ENCODE data around the gene PSPH. TPM values are rescaled to one million over a fixed set of nuclear protein-coding genes. Genes with fewer than 3 reads are reported as not detected.
"Not testable (repeated sequence)": the region's sequence is repeated elsewhere in the genome, so short reads cannot be mapped to it uniquely, and the experiment has no call there.

The PSPH gene
- total RNA-seq, 1 experiment from 2014 or later = 49.3 TPM

DNA sequence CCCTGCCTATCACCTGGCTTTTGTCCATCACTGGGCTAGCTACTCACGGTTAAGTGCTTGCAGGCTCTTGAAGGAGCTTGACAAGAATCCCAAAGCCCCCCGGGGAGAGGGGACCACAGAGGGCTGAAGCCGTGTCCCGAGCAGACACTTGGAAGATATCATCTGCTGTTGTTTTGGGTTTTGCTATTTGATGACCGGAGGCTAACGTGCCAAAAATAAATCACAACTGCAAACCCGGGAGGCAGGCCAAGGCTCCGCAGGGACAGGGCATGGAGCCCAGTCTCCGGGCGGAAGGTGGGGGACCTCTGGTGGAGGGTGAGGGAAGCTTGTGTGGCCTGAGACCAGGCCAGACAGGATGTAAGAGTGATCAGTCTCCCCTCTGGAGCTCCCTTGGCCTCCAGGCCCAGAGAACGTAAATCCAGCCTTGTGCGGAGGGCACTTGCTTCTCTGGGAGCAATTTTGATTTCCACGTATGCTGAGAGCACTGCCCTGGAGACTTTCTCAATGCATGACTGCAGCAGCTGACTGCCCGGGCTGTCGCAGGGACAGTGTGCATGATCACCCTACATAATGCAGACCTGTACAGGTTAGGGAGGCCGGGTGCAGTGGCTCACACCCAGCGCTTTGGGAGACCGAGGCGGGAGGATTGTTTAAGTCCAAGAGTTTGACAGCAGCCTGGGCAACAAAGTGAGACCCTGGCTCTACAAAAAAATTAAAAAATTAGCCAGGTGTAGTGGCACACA is 41.7 kb upstream of the PSPH start, which contains the start of gene PHKG1:
Gene PHKG1 (minus strand): TSS at position 164 of the 743 bp plus-strand sequence. CDS start 4,011 bp downstream, outside the sequence.
- Mint-ChIP-seq H3K4me1 (no peaks in the 10 kb centered on the region), H3K4me3 (no peak within 1 kb of the TSS), H3K27me3 (ENCODE audit: low read depth) (peaks cover 3% of the 10 kb centered on the region; the same call in 1 of the 2 replicates), H3K9me3 (peaks cover 4% of the 10 kb centered on the region), H3K27ac (no peak within 1 kb of the TSS), H3K36me3 (peaks cover 10% of the 10 kb centered on the region)
- DNase-seq (ENCODE audit: low spot score) (peak; percentile 36), ATAC-seq (peak; percentile 97)
- ChIA-PET POLR2A (interaction anchor here (1.0 to 1.9 kb wide), 2 partner anchors 10 to 42 kb away, joined by 4 read pairs; partner anchors contain the start of genes CCT6A and PSPH), CTCF (interaction anchor here (0.7 to 1.3 kb wide), 6 partner anchors 10 to 87 kb away, joined by 3 to 5 read pairs (median 4); no protein-coding TSS in a partner anchor)
- TF ChIP-seq SMAD3 (CRISPR knock-in tag; IDR thresholded peaks at IDR 0.05; ENCODE audit: borderline replicate concordance) (no peak), CBFB (CRISPR knock-in tag; IDR thresholded peaks at IDR 0.05; ENCODE audit: low read depth) (no peak), ZNF317 (CRISPR knock-in tag; IDR thresholded peaks at IDR 0.05; ENCODE audit: borderline replicate concordance, low read depth) (no peak), TCF7 (CRISPR knock-in tag; IDR thresholded peaks at IDR 0.05; ENCODE audit: low read depth) (no peak), IRF2 (CRISPR knock-in tag; IDR thresholded peaks at IDR 0.05; ENCODE audit: borderline replicate concordance, low read depth) (no peak)

DNA sequence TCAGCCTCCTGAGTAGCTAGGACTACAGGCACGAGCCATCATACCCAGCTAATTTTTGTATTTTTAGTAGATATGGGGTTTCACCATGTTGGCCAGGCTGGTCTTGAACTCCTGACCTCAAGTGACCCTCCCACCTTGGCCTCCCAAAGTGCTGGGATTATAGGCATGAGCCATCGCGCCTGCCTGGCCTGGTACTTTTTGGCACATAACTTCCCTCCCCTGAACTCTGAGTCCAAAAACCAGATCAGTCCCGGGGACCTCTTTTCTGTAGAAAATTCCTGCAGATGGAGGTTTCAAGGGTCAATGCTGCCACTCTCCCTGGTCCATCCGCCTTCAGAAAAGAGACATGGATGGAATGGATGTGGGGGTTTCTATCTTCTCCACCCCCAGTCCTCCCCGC is 41.1 kb upstream of the PSPH start:
- not testable (repeated sequence) for DNase-seq (ENCODE audit: low spot score); ATAC-seq; H3K36me3 Mint-ChIP-seq; H3K27ac Mint-ChIP-seq; H3K4me1 Mint-ChIP-seq; H3K4me3 Mint-ChIP-seq; H3K9me3 Mint-ChIP-seq; H3K27me3 Mint-ChIP-seq (ENCODE audit: low read depth)
- ChIA-PET POLR2A (interaction anchor here (1.0 to 1.9 kb wide), 2 partner anchors 9 to 41 kb away, joined by 4 read pairs; partner anchors contain the start of genes CCT6A and PSPH), CTCF (interaction anchor here (0.9 to 1.3 kb wide), 4 partner anchors 13 to 87 kb away, joined by 3 to 5 read pairs (median 4); no protein-coding TSS in a partner anchor)

DNA sequence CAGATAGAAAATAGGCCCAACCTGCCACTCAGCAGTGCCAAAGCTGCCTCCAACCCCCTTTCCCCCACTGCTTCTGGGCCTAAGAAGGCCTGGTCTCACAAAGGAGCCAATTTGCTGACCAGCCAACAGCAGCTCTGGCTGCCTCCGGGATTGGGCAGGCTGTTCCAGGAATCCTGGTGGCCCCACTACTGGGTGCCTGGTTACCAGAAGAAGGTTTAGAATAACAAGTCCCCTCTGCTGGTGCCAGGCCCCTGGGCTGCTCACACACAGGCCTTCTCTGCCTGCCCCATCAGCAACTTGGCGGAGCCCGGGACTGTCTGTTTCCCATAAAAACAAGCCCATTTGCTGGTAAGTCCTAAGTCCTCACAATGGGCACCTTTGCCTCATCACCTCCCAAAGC is 40.3 kb upstream of the PSPH start:
- POLR2A ChIA-PET = interaction anchor here (1.9 kb wide), 1 partner anchor 8 kb away, joined by 4 read pairs; no protein-coding TSS in a partner anchor
- ATAC-seq (no peak), DNase-seq (ENCODE audit: low spot score) (no peak)
- TF ChIP-seq ZNF671 (CRISPR knock-in tag; IDR thresholded peaks at IDR 0.05) (no peak), RORB (CRISPR knock-in tag; IDR thresholded peaks at IDR 0.05) (no peak), SMAD4 (CRISPR knock-in tag; IDR thresholded peaks at IDR 0.05) (no peak), ZBTB21 (CRISPR knock-in tag; IDR thresholded peaks at IDR 0.05; ENCODE audit: borderline replicate concordance) (no peak), MXD4 (CRISPR knock-in tag; IDR thresholded peaks at IDR 0.05; ENCODE audit: borderline replicate concordance) (no peak), ZNF416 (CRISPR knock-in tag; IDR thresholded peaks at IDR 0.05) (no peak), SP1 (CRISPR knock-in tag; conservative IDR thresholded peaks at IDR 0.05) (no peak), TEAD1 (CRISPR knock-in tag; IDR thresholded peaks at IDR 0.05) (no peak)
- TF ChIP-seq, protein P1, sequence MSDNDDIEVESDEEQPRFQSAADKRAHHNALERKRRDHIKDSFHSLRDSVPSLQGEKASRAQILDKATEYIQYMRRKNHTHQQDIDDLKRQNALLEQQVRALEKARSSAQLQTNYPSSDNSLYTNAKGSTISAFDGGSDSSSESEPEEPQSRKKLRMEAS (CRISPR knock-in tag; IDR thresholded peaks at IDR 0.05) = no peak
- TF ChIP-seq, protein P2, sequence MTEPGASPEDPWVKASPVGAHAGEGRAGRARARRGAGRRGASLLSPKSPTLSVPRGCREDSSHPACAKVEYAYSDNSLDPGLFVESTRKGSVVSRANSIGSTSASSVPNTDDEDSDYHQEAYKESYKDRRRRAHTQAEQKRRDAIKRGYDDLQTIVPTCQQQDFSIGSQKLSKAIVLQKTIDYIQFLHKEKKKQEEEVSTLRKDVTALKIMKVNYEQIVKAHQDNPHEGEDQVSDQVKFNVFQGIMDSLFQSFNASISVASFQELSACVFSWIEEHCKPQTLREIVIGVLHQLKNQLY (CRISPR knock-in tag; IDR thresholded peaks at IDR 0.05) = no peak
- TF ChIP-seq, protein P3, sequence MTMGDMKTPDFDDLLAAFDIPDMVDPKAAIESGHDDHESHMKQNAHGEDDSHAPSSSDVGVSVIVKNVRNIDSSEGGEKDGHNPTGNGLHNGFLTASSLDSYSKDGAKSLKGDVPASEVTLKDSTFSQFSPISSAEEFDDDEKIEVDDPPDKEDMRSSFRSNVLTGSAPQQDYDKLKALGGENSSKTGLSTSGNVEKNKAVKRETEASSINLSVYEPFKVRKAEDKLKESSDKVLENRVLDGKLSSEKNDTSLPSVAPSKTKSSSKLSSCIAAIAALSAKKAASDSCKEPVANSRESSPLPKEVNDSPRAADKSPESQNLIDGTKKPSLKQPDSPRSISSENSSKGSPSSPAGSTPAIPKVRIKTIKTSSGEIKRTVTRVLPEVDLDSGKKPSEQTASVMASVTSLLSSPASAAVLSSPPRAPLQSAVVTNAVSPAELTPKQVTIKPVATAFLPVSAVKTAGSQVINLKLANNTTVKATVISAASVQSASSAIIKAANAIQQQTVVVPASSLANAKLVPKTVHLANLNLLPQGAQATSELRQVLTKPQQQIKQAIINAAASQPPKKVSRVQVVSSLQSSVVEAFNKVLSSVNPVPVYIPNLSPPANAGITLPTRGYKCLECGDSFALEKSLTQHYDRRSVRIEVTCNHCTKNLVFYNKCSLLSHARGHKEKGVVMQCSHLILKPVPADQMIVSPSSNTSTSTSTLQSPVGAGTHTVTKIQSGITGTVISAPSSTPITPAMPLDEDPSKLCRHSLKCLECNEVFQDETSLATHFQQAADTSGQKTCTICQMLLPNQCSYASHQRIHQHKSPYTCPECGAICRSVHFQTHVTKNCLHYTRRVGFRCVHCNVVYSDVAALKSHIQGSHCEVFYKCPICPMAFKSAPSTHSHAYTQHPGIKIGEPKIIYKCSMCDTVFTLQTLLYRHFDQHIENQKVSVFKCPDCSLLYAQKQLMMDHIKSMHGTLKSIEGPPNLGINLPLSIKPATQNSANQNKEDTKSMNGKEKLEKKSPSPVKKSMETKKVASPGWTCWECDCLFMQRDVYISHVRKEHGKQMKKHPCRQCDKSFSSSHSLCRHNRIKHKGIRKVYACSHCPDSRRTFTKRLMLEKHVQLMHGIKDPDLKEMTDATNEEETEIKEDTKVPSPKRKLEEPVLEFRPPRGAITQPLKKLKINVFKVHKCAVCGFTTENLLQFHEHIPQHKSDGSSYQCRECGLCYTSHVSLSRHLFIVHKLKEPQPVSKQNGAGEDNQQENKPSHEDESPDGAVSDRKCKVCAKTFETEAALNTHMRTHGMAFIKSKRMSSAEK (CRISPR knock-in tag; IDR thresholded peaks at IDR 0.05; ENCODE audit: borderline replicate concordance) = no peak
- Mint-ChIP-seq H3K9me3 (peaks cover 4% of the 10 kb centered on the region), H3K27me3 (ENCODE audit: low read depth) (peaks cover 3% of the 10 kb centered on the region; the same call in 1 of the 2 replicates), H3K36me3 (peaks cover 7% of the 10 kb centered on the region), H3K27ac (no peak overlapping the region), H3K4me3 (no peak overlapping the region), H3K4me1 (no peaks in the 10 kb centered on the region)
- CTCF ChIA-PET = no interaction called here
